H1 (cell line): ENCODE measurements around the gene LMNA. TPM values are rescaled to one million over a fixed set of nuclear protein-coding genes. Genes with fewer than 3 reads are reported as not detected.

Experiments used
- CTCF ChIA-PET: fragments of 300-600 bp; sonication (Branson Sonifier 250); formaldehyde crosslinking; loops from one replicate; lab custom pipeline; 2021; ENCODE audit not compliant: partially characterized antibody; lab: Charles Lee
- POLR2A ChIA-PET: fragments of 300-600 bp; sonication (Branson Sonifier 250); formaldehyde crosslinking; loops from one replicate; lab custom pipeline; 2021; ENCODE audit warnings: inconsistent platforms; ENCODE audit not compliant: partially characterized antibody; lab: Charles Lee
- DNase-seq, 2 experiments: peaks; one replicate each; pipeline versions ENCODE4 v3.0.0 to v3.0.0-alpha.2; 2010 to 2022; ENCODE audit warnings: low spot score in 2 of 2, low read depth in 1 of 2, mixed read lengths in 1 of 2
- FAIRE-seq: peaks from 2 replicates; lab custom pipeline; 2011; peaks lifted over from hg19 to GRCh38; lab: Jason Lieb, UNC
- H2AFZ ChIP-seq: 2 replicates; pipeline ENCODE4 v1.8.1; 2012; ENCODE audit warnings: low read length, inconsistent platforms
- H2AK5ac ChIP-seq: 2 replicates; pipeline ENCODE4 v1.6.1; 2013; ENCODE audit warnings: low read depth, low read length
- H2BK120ac ChIP-seq: replicated peaks from 2 replicates; pipeline ENCODE3; 2013; ENCODE audit warnings: low read depth, low read length, inconsistent platforms
- H2BK12ac ChIP-seq: 2 replicates; pipeline ENCODE4 v1.6.1; 2013; ENCODE audit warnings: low read depth, low read length
- H2BK15ac ChIP-seq: 2 replicates; pipeline ENCODE4 v1.6.1; 2013; ENCODE audit warnings: low read length
- H2BK20ac ChIP-seq: 2 replicates; pipeline ENCODE4 v1.6.1; 2013; ENCODE audit warnings: low read length
- H2BK5ac ChIP-seq: 2 replicates; pipeline ENCODE4 v1.6.1; 2013; ENCODE audit warnings: low read depth, low read length
- H3K14ac ChIP-seq: 2 replicates; pipeline ENCODE4 v1.6.1; 2013; ENCODE audit warnings: inconsistent platforms; ENCODE audit not compliant: insufficient read length
- H3K18ac ChIP-seq: 2 replicates; pipeline ENCODE4 v1.6.1; 2013; ENCODE audit warnings: low read length; ENCODE audit errors: extremely low read depth
- H3K23ac ChIP-seq: 2 replicates; pipeline ENCODE4 v1.6.1; 2013; ENCODE audit warnings: inconsistent platforms; ENCODE audit not compliant: insufficient read length
- H3K23me2 ChIP-seq: 2 replicates; pipeline ENCODE4 v1.6.1; 2013; ENCODE audit warnings: low read depth, low read length
- H3K27ac ChIP-seq: 2 replicates; pipeline ENCODE4 v1.6.1; 2011; ENCODE audit warnings: low read depth, low read length, inconsistent platforms
- H3K27me3 ChIP-seq, 4 experiments: replicated peaks in 1 of 4; 1 replicate in 1 of 4; 2 replicates in 3 of 4; pipeline versions ENCODE4 v1.6.1 to v1.8.1; 2011 to 2013; ENCODE audit warnings: low read length in 3 of 4, mild to moderate bottlenecking in 3 of 4, inconsistent platforms in 2 of 4, mixed read lengths in 2 of 4, moderate library complexity in 1 of 4; ENCODE audit not compliant: control insufficient read depth in 3 of 4, insufficient read depth in 3 of 4; ENCODE audit errors: extremely low read depth in 1 of 4
- H3K36me3 ChIP-seq, 4 experiments: 2 replicates each; pipeline versions ENCODE4 v1.6.1 to v1.8.1; 2011 to 2013; ENCODE audit warnings: mild to moderate bottlenecking in 4 of 4, low read length in 3 of 4, moderate library complexity in 2 of 4, control low read depth in 1 of 4, inconsistent platforms in 1 of 4; ENCODE audit not compliant: insufficient read depth in 4 of 4, control insufficient read depth in 2 of 4
- H3K4ac ChIP-seq: replicated peaks from 2 replicates; pipeline ENCODE3; 2013; ENCODE audit warnings: low read length, low read depth, mixed read lengths, inconsistent platforms; ENCODE audit not compliant: insufficient read length
- H3K4me1 ChIP-seq, 4 experiments: replicated peaks in 1 of 4; 1 replicate in 1 of 4; 2 replicates in 3 of 4; pipeline versions ENCODE4 v1.6.1 to v1.8.1; 2011 to 2013; ENCODE audit warnings: low read length in 3 of 4, inconsistent platforms in 2 of 4, mixed read lengths in 1 of 4; ENCODE audit not compliant: insufficient read depth in 4 of 4, control insufficient read depth in 3 of 4
- H3K4me2 ChIP-seq, 2 experiments: 2 replicates each; pipeline versions ENCODE4 v1.6.1 to v1.8.1; 2011 to 2013; ENCODE audit warnings: low read depth in 2 of 2, low read length in 2 of 2, control low read depth in 1 of 2, inconsistent platforms in 1 of 2, mild to moderate bottlenecking in 1 of 2; ENCODE audit not compliant: insufficient read depth in 1 of 2
- H3K4me3 ChIP-seq, 4 experiments: fragments of 200-600, 300-600 bp in 1 of 4; sonication (generic), shearing (Covaris generic), sonication (Bioruptor Twin) in 1 of 4; 2 replicates each; pipeline versions ENCODE4 v1.5.1 to v1.8.1; 2011 to 2016; ENCODE audit warnings: low read length in 4 of 4, low read depth in 3 of 4, control low read depth in 2 of 4, inconsistent platforms in 2 of 4, mild to moderate bottlenecking in 2 of 4, mixed read lengths in 1 of 4, moderate library complexity in 1 of 4; ENCODE audit not compliant: insufficient read depth in 2 of 4; ENCODE audit errors: extremely low read depth in 1 of 4
- H3K56ac ChIP-seq: replicated peaks from 2 replicates; pipeline ENCODE3; 2013; ENCODE audit warnings: low read depth, mild to moderate bottlenecking, mixed read lengths, low read length, inconsistent platforms; ENCODE audit not compliant: insufficient read length
- H3K79me1 ChIP-seq: 2 replicates; pipeline ENCODE4 v1.6.1; 2013; ENCODE audit warnings: low read depth, low read length, control low read depth
- H3K79me2 ChIP-seq, 2 experiments: 2 replicates each; pipeline versions ENCODE4 v1.6.1 to v1.8.1; 2012 to 2013; ENCODE audit warnings: low read length in 2 of 2, mild to moderate bottlenecking in 2 of 2, inconsistent platforms in 1 of 2; ENCODE audit not compliant: insufficient read depth in 2 of 2, control insufficient read depth in 1 of 2
- H3K9ac ChIP-seq, 4 experiments: replicated peaks in 1 of 4; 1 replicate in 1 of 4; 2 replicates in 3 of 4; pipeline versions ENCODE4 v1.6.1 to v1.8.1; 2011 to 2013; ENCODE audit warnings: low read depth in 3 of 4, low read length in 3 of 4, control low read depth in 2 of 4, mild to moderate bottlenecking in 2 of 4, moderate library complexity in 2 of 4, inconsistent platforms in 1 of 4; ENCODE audit errors: extremely low read depth in 1 of 4
- H3K9me3 ChIP-seq, 2 experiments: 2 replicates each; pipeline versions ENCODE4 v1.6.1 to v1.8.1; 2012 to 2013; ENCODE audit warnings: mild to moderate bottlenecking in 2 of 2, moderate library complexity in 2 of 2, control low read depth in 1 of 2, inconsistent platforms in 1 of 2, low read depth in 1 of 2, low read length in 1 of 2, mixed read lengths in 1 of 2; ENCODE audit not compliant: insufficient read depth in 2 of 2
- H4K20me1 ChIP-seq, 2 experiments: replicated peaks in 1 of 2; 2 replicates each; pipeline versions ENCODE3 to v1.8.1; 2011 to 2013; ENCODE audit warnings: inconsistent platforms in 2 of 2, low read length in 2 of 2, mild to moderate bottlenecking in 1 of 2; ENCODE audit not compliant: insufficient read depth in 2 of 2, control insufficient read depth in 1 of 2
- H4K5ac ChIP-seq: 2 replicates; pipeline ENCODE4 v1.6.1; 2013; ENCODE audit warnings: low read length, low read depth, mixed read lengths, inconsistent platforms; ENCODE audit not compliant: insufficient read length
- H4K8ac ChIP-seq: 2 replicates; pipeline ENCODE4 v1.8.0; 2013; ENCODE audit warnings: mild to moderate bottlenecking, moderate library complexity, low read length, inconsistent platforms; ENCODE audit not compliant: insufficient read depth; ENCODE audit errors: extremely low read depth
- H4K91ac ChIP-seq: replicated peaks from 2 replicates; pipeline ENCODE3; 2013; ENCODE audit warnings: low read length, mixed read lengths, inconsistent platforms; ENCODE audit not compliant: insufficient read length
- BCL11A ChIP-seq, 2 experiments: IDR thresholded peaks; one replicate each; pipeline ENCODE4 v1.6.1; 2011; ENCODE audit warnings: low read depth in 2 of 2, low read length in 2 of 2, mild to moderate bottlenecking in 2 of 2
- CHD1 ChIP-seq: IDR thresholded peaks from 2 replicates; pipeline ENCODE4 v1.6.1; 2012; ENCODE audit warnings: low read depth, low read length, improper control_type of control experiment
- CTBP2 ChIP-seq: IDR thresholded peaks from 2 replicates; pipeline ENCODE4 v1.7.0; 2011; ENCODE audit warnings: borderline replicate concordance, mild to moderate bottlenecking, moderate library complexity, mixed read lengths, low read length; ENCODE audit not compliant: insufficient read depth, insufficient read length
- JUN ChIP-seq: IDR thresholded peaks from 2 replicates; pipeline ENCODE4 v1.6.1; 2011; ENCODE audit warnings: low read depth, mild to moderate bottlenecking, improper control_type of control experiment, low read length
- MAFK ChIP-seq: IDR thresholded peaks from 2 replicates; pipeline ENCODE4 v1.6.1; 2012; ENCODE audit warnings: low read depth, mild to moderate bottlenecking, improper control_type of control experiment, low read length
- MAX ChIP-seq: IDR thresholded peaks from 2 replicates; pipeline ENCODE4 v1.6.1; 2012; ENCODE audit warnings: inconsistent platforms
- POU5F1 ChIP-seq: IDR thresholded peaks from 2 replicates; pipeline ENCODE4 v1.6.1; 2011; ENCODE audit warnings: low read depth, mild to moderate bottlenecking, low read length, moderate library complexity
- SP1 ChIP-seq: IDR thresholded peaks from 2 replicates; pipeline ENCODE4 v1.6.1; 2011; ENCODE audit warnings: low read depth, low read length
- SP2 ChIP-seq: IDR thresholded peaks from 2 replicates; pipeline ENCODE4 v1.6.1; 2012; ENCODE audit warnings: mild to moderate bottlenecking, low read length, inconsistent platforms
- WGBS, 2 experiments: shearing (Covaris generic) in 1 of 2; methylation state at CpG; one replicate each; pipeline versions ENCODE4 v1.1.6 to v1.1.7; 2013 to 2015; ENCODE audit warnings: low lambda C conversion rate in 2 of 2, mixed read lengths in 2 of 2, inconsistent platforms in 1 of 2, low coverage in 1 of 2, missing lambda C conversion rate in 1 of 2; ENCODE audit not compliant: insufficient replicate concordance in 2 of 2, insufficient coverage in 1 of 2, insufficient read length in 1 of 2; ENCODE audit errors: extremely low coverage in 1 of 2, missing lambda C conversion rate in 1 of 2; 5-methylcytosine and 5-hydroxymethylcytosine counted together
- polyA plus RNA-seq, 7 experiments: library from polyadenylated mRNA; depleted of rRNA in 3 of 7; stranded (reverse) in 5 of 7; unstranded in 2 of 7; fragments of >200 nt in 5 of 7; fragments of 200-250 nt in 2 of 7; gene quantifications; 1 replicate in 5 of 7; 2 replicates in 1 of 7; 4 replicates in 1 of 7; pipeline versions ENCODE4 v1.2.1 to v1.2.3, GENCODE V29; 2011 to 2013; ENCODE audit warnings: missing spikeins in 2 of 7, mixed read lengths in 2 of 7
- total RNA-seq: library from RNA; stranded (reverse); fragmentation: NEBNext Ultra II Directional; extraction: Animal tissue kit (Norgen Biotek cat#: 25700); gene quantifications from 2 replicates; pipeline ENCODE4 v1.2.1, GENCODE V29; 2021

Gene LMNA
- total and polyA plus RNA-seq, 2 of the 8 experiments (the other 6 are each of a cell fraction or from before 2014, with no cell fraction given): 25.8 to 46.8 TPM

- no peak overlapping the region; the same call in 1 of the 2 replicates for H4K8ac ChIP-seq
- peak overlapping the region; percentile 6; the same call in 1 of the 2 replicates for H2BK15ac ChIP-seq
- no peak overlapping the region for H3K14ac ChIP-seq
- TF ChIP-seq CTBP2 (no peak), POU5F1 (no peak), MAFK (no peak), SP1 (no peak), BCL11A (IDR thresholded peaks at IDR 0.05; ENCODE audit: low read depth in 2 of 2, low read length in 2 of 2) (no peak), JUN (no peak), CHD1 (no peak), SP2 (no peak), MAX (no peak)
- H3K4me2 ChIP-seq: 0 out of 4 replicates have a peak overlapping the region, but pooled peaks of 1 of the 2 experiments have one; percentile 3
- H3K4me1 ChIP-seq: peaks cover 11 to 23% (median 14%) of the 10 kb centered on the region in 4 experiments
- POLR2A ChIA-PET: interaction anchor here (0.6 to 28.0 kb wide), 17 partner anchors 9 to 177 kb away, joined by 3 to 763 read pairs (median 4); partner anchors contain the start of genes ARHGEF2, LMNA, MEX3A and PMF1
- CTCF ChIA-PET: interaction anchor here (0.7 to 42.4 kb wide), 37 partner anchors 10 to 317 kb away, joined by 3 to 1994 read pairs (median 5); partner anchors contain the start of genes BGLAP, LAMTOR2, LMNA and MEX3A
- H4K20me1 ChIP-seq: no peaks in the 10 kb centered on the region
- H3K9ac ChIP-seq: no peak overlapping the region; a peak in 1 of 7 replicates
- H3K23me2 ChIP-seq: no peaks in the 10 kb centered on the region
- no peaks in the 10 kb centered on the region; a peak in 1 of 8 replicates for H3K36me3 ChIP-seq
- no peak overlapping the region for H2AFZ ChIP-seq
- H4K5ac ChIP-seq: no peak overlapping the region
- H3K23ac ChIP-seq: no peak overlapping the region
- peak overlapping the region; percentile 89 for H2BK5ac ChIP-seq
- no peak for DNase-seq
- H3K18ac ChIP-seq: peak overlapping the region; percentile 43; the same call in 1 of the 2 replicates
- no peaks in the 10 kb centered on the region for H3K27me3 ChIP-seq
- no peak overlapping the region; the same call in 1 of the 2 replicates for H2BK20ac ChIP-seq
- peak overlapping the region; percentile 88; the same call in 1 of the 2 replicates for H2BK12ac ChIP-seq
- 84% methylated on average over 8 of the region's 8 CpGs; no CpG with 5 or more reads in 1 of the 2 experiments for WGBS, 2 experiments
- H3K4me3 ChIP-seq: no peak overlapping the region
- H2AK5ac ChIP-seq: peak overlapping the region; percentile 7; the same call in 1 of the 2 replicates
- H3K79me2 ChIP-seq: peaks cover 0 to 4% of the 10 kb centered on the region in 2 experiments; a peak in 1 of 4 replicates
- peak overlapping the region; percentile 44 for H4K91ac ChIP-seq
- no peak overlapping the region for H2BK120ac ChIP-seq
- H3K56ac ChIP-seq: no peak overlapping the region
- peak overlapping the region; percentile 5 for H3K4ac ChIP-seq
- no peaks in the 10 kb centered on the region for H3K9me3 ChIP-seq
- no peak overlapping the region for H3K27ac ChIP-seq
- peaks cover 2% of the 10 kb centered on the region; the same call in 1 of the 2 replicates for H3K79me1 ChIP-seq
- no peak for FAIRE-seq
Observed at GRCh38 chr1:156128654-156129597, 14.4 kb downstream of the LMNA start.
